A673 (cell line): Measurements from ENCODE around the gene MBNL2. TPM values are rescaled to one million over a fixed set of nuclear protein-coding genes. Genes with fewer than 3 reads are reported as not detected.

ENCODE experiments used
- BruUV-seq: library from RNA; stranded (reverse); fragments of 400-500 nt; replicated peaks from 2 replicates; lab custom pipeline; 2021; lab: Mats Ljungman, UMichigan
- CTCF ChIA-PET: fragments of 300-600 bp; sonication (Branson Sonifier 250); formaldehyde crosslinking; loops from one replicate; lab custom pipeline; 2022; ENCODE audit warnings: antibody characterized with exemption; lab: Charles Lee
- POLR2A ChIA-PET: fragments of 300-600 bp; sonication (Branson Sonifier 250); formaldehyde crosslinking; loops from one replicate; lab custom pipeline; 2022; ENCODE audit warnings: antibody characterized with exemption; ENCODE audit not compliant: low non-redundant PET; lab: Charles Lee
- DNase-seq: peaks from one replicate; pipeline ENCODE4 v3.0.0-alpha.2; 2015; ENCODE audit warnings: low spot score
- H3K27ac ChIP-seq: fragments of 200-600 bp; sonication (generic); 2 replicates; pipeline ENCODE4 v1.5.1; 2016; ENCODE audit warnings: mixed run types, low read depth, mild to moderate bottlenecking, mixed read lengths, antibody characterized with exemption, low read length; ENCODE audit not compliant: poor library complexity, severe bottlenecking
- H3K27me3 ChIP-seq: fragments of 200-600 bp; sonication (generic); replicated peaks from 2 replicates; pipeline ENCODE4 v1.6.1; 2017; ENCODE audit warnings: mixed run types, low read depth, mild to moderate bottlenecking, mixed read lengths, antibody characterized with exemption, low read length; ENCODE audit not compliant: insufficient read depth, poor library complexity
- H3K36me3 ChIP-seq: fragments of 200-600 bp; sonication (generic); 2 replicates; pipeline ENCODE4 v1.6.1; 2016; ENCODE audit warnings: mixed run types, mild to moderate bottlenecking, mixed read lengths, antibody characterized with exemption, low read length; ENCODE audit not compliant: insufficient read depth, poor library complexity, severe bottlenecking
- H3K4me1 ChIP-seq: fragments of 200-600 bp; sonication (generic); 2 replicates; pipeline ENCODE4 v1.6.1; 2017; ENCODE audit warnings: mixed run types, mild to moderate bottlenecking, mixed read lengths, antibody characterized with exemption, low read length; ENCODE audit not compliant: insufficient read depth, poor library complexity, severe bottlenecking
- H3K4me3 ChIP-seq: fragments of 200-600 bp; sonication (generic); 2 replicates; pipeline ENCODE4 v1.5.1; 2016; ENCODE audit warnings: low read depth, mixed run types, mild to moderate bottlenecking, mixed read lengths, low read length; ENCODE audit not compliant: poor library complexity, severe bottlenecking
- H3K9me3 ChIP-seq: fragments of 200-600 bp; sonication (generic); 2 replicates; pipeline ENCODE4 v1.6.1; 2016; ENCODE audit warnings: mixed run types, low read depth, mild to moderate bottlenecking, mixed read lengths, antibody characterized with exemption, low read length; ENCODE audit not compliant: poor library complexity, severe bottlenecking
- CTCF ChIP-seq: fragments of 300-800, 200-600 bp; sonication (generic); conservative IDR thresholded peaks from 2 replicates; pipeline ENCODE4 v1.5.1; 2017; ENCODE audit warnings: low read depth, mild to moderate bottlenecking, antibody characterized with exemption, low read length, moderate library complexity, mixed read lengths
- EZH2 ChIP-seq: fragments of 200-600 bp; sonication (generic); IDR thresholded peaks from 2 replicates; pipeline ENCODE4 v1.6.1; 2017; ENCODE audit warnings: borderline replicate concordance, low read depth, mild to moderate bottlenecking, mixed read lengths, antibody characterized with exemption, low read length; ENCODE audit not compliant: poor library complexity, severe bottlenecking
- intact Hi-C: fragments of 100-400 bp; cut with micrococcal nuclease; formaldehyde crosslinking; loops from one replicate; pipeline ENCODE4 v1.10.0; 2022; ENCODE audit not compliant: unreplicated experiment
- total RNA-seq: library from RNA; stranded (reverse); gene quantifications from 2 replicates; pipeline ENCODE4 v1.2.3, GENCODE V29; 2021

Gene MBNL2
- total RNA-seq, 1 experiment from 2014 or later = 12.0 TPM

- no TSS peak for BruUV-seq
- Histone ChIP-seq H3K4me3 (no peak overlapping the region), H3K36me3 (no peaks in the 10 kb centered on the region), H3K9me3 (no peaks in the 10 kb centered on the region), H3K4me1 (peaks cover 2% of the 10 kb centered on the region), H3K27ac (no peak overlapping the region), H3K27me3 (no peaks in the 10 kb centered on the region)
- DNase-seq = no peak
- intact Hi-C loops = no loop called here
- ChIA-PET CTCF (no interaction called here), POLR2A (interaction anchor here (0.6 kb wide), 1 partner anchor 37 kb away, joined by 3 read pairs; no protein-coding TSS in a partner anchor)
- TF ChIP-seq EZH2 = no peak
- TF ChIP-seq CTCF = no peak
These were observed 100.7 kb downstream of the MBNL2 start for GRCh38 chr13:97322740-97323342.

- intact Hi-C loops = no loop called here
- TF ChIP-seq CTCF (no peak), EZH2 (no peak)
- CTCF ChIA-PET = no interaction called here
- Histone ChIP-seq H3K9me3 (no peaks in the 10 kb centered on the region), H3K27ac (no peak overlapping the region), H3K27me3 (no peaks in the 10 kb centered on the region), H3K4me3 (no peak overlapping the region), H3K36me3 (no peaks in the 10 kb centered on the region), H3K4me1 (peaks cover 4% of the 10 kb centered on the region)
- BruUV-seq = no TSS peak
- no peak for DNase-seq
- POLR2A ChIA-PET = no interaction called here
These were observed 102.0 kb downstream of the MBNL2 start for GRCh38 chr13:97324115-97324514.

GRCh38 chr13:97325738-97326137, 103.6 kb downstream of the MBNL2 start:
- intact Hi-C loops = no loop called here
- Histone ChIP-seq H3K4me3 (no peak overlapping the region), H3K36me3 (no peaks in the 10 kb centered on the region), H3K4me1 (peaks cover 4% of the 10 kb centered on the region), H3K9me3 (no peaks in the 10 kb centered on the region), H3K27me3 (no peaks in the 10 kb centered on the region), H3K27ac (no peak overlapping the region)
- CTCF ChIA-PET = no interaction called here
- DNase-seq = no peak
- BruUV-seq = no TSS peak
- TF ChIP-seq CTCF = no peak
- no peak for TF ChIP-seq EZH2
- POLR2A ChIA-PET = no interaction called here
